ENCODE data around the gene SSMEM1.

- TF ChIP-seq CTCF (IDR thresholded peaks at IDR 0.05) (no peak), POLR2AphosphoS5 (IDR thresholded peaks at IDR 0.05; ENCODE audit: low read depth, low read length) (no peak)
Measured at GRCh38 chr7:130179631-130180030, 28.0 kb upstream of the SSMEM1 start.

Data from Panc1 (cell line).